ENCODE measurements around the gene HDAC9.

Gene HDAC9

GRCh38 chr7:18798088-18798906 lies 302.7 kb downstream of the HDAC9 start:
- no peak for DNase-seq

- no peak for DNase-seq
Observed at GRCh38 chr7:18799899-18800298, 304.4 kb downstream of the HDAC9 start.

- no peak for DNase-seq
Observed at GRCh38 chr7:18803923-18804322, 308.4 kb downstream of the HDAC9 start.

GRCh38 chr7:18806177-18806576 lies 310.6 kb downstream of the HDAC9 start:
- DNase-seq = no peak

- DNase-seq = no peak
Observed at GRCh38 chr7:18808026-18808425, 312.5 kb downstream of the HDAC9 start.

- no peak for DNase-seq
Observed at GRCh38 chr7:18815261-18815960, 319.9 kb downstream of the HDAC9 start.

- DNase-seq = no peak
Observed at GRCh38 chr7:18820981-18821380, 325.4 kb downstream of the HDAC9 start.

- DNase-seq = no peak
Observed at GRCh38 chr7:18821554-18821953, 326.0 kb downstream of the HDAC9 start.

GRCh38 chr7:18824157-18824556 lies 328.6 kb downstream of the HDAC9 start:
- no peak for DNase-seq

- DNase-seq = no peak
Observed at GRCh38 chr7:18828260-18828993, 332.9 kb downstream of the HDAC9 start.

- DNase-seq = no peak
Observed at GRCh38 chr7:18828994-18829857, 333.7 kb downstream of the HDAC9 start.

GRCh38 chr7:18829858-18830285 lies 334.3 kb downstream of the HDAC9 start:
- DNase-seq = no peak

GRCh38 chr7:18831419-18831818 lies 335.9 kb downstream of the HDAC9 start:
- no peak for DNase-seq

- DNase-seq = no peak
Observed at GRCh38 chr7:18831943-18832342, 336.4 kb downstream of the HDAC9 start.

- DNase-seq = no peak
Observed at GRCh38 chr7:18834577-18834976, 339.0 kb downstream of the HDAC9 start.

GRCh38 chr7:18835001-18835690 lies 339.6 kb downstream of the HDAC9 start:
- no peak for DNase-seq

- no peak for DNase-seq
Observed at GRCh38 chr7:18843979-18844378, 348.4 kb downstream of the HDAC9 start.

- no peak for DNase-seq
Observed at GRCh38 chr7:18844735-18845134, 349.2 kb downstream of the HDAC9 start.

- DNase-seq = no peak
Observed at GRCh38 chr7:18845700-18846099, 350.2 kb downstream of the HDAC9 start.

- no peak for DNase-seq
Observed at GRCh38 chr7:18846765-18847215, 351.2 kb downstream of the HDAC9 start.

GRCh38 chr7:18849130-18849529 lies 353.6 kb downstream of the HDAC9 start:
- DNase-seq = no peak

GRCh38 chr7:18855796-18856195 lies 360.2 kb downstream of the HDAC9 start:
- DNase-seq = no peak
